HG03025 (cell line): Measurements from ENCODE around the gene SEMA4F.
"Not testable (repeated sequence)": the region's sequence is repeated elsewhere in the genome, so short reads cannot be mapped to it uniquely, and the experiment has no call there.

ENCODE experiments used
- ATAC-seq: cut with Tn5 transposase; IDR thresholded peaks from one replicate; pipeline ENCODE4 v1.9.1; 2021; ENCODE audit warnings: mild to moderate bottlenecking, moderate library complexity; ENCODE audit not compliant: unreplicated experiment, low FRiP score

The SEMA4F gene, protein sequence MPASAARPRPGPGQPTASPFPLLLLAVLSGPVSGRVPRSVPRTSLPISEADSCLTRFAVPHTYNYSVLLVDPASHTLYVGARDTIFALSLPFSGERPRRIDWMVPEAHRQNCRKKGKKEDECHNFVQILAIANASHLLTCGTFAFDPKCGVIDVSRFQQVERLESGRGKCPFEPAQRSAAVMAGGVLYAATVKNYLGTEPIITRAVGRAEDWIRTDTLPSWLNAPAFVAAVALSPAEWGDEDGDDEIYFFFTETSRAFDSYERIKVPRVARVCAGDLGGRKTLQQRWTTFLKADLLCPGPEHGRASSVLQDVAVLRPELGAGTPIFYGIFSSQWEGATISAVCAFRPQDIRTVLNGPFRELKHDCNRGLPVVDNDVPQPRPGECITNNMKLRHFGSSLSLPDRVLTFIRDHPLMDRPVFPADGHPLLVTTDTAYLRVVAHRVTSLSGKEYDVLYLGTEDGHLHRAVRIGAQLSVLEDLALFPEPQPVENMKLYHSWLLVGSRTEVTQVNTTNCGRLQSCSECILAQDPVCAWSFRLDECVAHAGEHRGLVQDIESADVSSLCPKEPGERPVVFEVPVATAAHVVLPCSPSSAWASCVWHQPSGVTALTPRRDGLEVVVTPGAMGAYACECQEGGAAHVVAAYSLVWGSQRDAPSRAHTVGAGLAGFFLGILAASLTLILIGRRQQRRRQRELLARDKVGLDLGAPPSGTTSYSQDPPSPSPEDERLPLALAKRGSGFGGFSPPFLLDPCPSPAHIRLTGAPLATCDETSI

DNA sequence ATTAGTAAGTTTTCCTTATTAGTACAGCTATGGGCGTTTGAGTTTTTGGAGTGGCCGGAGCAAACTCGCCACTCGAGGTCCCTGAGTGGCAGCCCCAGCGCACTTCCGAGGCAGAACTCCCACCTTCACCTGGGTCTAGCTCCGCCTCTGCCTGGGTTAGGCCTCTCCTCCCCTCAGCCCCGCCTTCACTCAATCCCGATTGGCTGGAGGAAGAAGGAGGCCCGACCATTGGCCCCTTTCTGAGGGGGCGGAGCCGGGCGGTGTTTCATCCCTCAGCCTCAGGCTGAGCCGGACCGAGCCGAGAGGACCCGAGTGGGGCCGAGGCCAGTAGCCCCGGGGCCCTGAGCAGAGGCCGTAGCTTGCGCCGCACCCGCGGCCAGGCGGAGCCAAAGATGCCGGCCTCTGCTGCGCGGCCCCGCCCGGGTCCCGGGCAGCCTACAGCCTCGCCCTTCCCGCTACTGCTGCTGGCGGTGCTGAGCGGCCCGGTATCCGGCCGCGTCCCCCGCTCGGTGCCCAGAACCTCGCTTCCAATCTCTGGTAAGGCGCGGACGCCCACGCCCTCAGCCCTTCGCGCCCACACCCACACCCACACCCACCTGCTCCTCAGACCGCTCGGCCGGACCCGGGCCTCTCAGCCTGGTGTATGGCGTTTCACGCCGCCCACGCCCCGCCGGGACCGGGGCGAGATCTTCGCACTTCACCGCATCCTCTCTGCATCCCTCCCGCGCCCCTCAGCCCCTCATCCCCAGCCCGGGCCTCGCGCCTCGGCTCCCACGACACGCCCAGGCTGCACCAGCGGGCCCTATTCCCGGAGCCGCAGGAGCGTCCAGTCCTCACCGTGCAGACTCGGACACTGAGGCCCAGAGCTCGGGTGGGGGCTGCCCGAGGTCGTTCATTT, at the start of gene SEMA4F:
TSS of gene SEMA4F (plus strand) at position 263 of the 898 bp plus-strand sequence. CDS start at position 393, 130 bp downstream.
- ATAC-seq = peak; percentile 98

DNA sequence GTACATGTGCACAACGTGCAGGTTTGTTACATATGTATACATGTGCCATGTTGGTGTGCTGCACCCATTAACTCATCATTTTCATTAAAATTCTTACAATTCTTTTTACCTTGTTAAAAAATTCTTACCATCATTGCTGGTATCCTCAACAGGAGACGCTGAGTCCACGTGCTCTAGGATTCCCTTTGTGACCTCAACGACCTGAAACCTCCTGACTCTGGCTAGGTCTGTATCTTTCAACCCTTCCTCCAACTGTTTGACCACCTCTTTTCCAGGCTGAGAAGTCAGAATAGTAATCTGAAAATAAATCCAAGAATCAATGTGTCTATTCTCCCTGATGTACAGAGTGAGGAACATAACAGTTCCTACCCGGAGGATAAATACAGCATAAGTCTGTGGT, 47.1 kb upstream of the SEMA4F start:
- no peak for ATAC-seq

DNA sequence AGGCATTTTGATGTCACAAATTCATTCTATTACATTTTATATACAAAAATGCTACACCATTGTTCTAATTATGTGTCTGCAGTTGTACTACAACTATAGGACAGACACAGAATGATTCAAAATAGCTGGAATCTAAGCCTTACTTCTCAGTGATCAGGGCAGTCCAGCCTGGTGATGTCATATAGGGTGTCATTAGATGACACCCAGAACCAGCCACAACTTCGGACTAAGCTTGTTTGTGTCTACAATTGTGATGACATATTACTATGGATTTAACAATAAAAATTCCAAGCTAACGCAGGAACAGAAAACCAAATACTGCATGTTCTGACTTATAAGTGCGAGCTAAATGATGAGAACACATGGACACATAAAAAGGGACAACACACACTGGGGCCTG, 36.9 kb upstream of the SEMA4F start:
- no peak for ATAC-seq

DNA sequence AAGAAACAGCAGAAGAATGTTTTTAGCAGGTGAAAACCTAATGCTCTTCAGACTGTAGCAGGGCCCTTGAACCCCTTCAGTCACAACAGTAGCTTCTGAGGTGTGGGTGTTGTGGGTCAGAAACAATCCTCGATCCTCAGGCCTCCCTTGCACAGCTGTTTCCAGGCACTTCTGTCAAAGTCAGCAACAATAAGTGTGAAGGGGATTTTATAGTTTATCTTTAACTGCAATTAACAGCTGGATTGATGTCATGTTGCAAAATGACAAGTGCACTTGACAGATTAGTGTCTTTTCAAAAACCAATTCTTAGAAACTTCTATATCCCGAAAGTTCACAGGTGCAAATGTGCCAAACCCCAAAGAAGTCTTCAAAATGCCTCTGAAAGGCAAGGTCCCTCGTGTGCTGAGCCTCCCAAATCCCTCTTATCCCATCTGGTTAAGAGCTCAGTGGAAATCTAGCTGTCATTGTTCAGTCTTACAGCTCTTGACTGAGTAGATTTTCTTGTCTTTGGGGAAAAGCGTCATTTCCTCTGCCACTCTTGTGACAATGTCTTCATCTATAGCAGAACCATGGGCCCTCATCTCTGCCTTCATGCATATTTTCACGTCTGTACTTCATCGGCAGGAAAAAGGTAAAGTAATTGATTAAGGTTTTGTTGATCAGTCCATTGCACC, 35.5 kb upstream of the SEMA4F start:
- no peak for ATAC-seq

DNA sequence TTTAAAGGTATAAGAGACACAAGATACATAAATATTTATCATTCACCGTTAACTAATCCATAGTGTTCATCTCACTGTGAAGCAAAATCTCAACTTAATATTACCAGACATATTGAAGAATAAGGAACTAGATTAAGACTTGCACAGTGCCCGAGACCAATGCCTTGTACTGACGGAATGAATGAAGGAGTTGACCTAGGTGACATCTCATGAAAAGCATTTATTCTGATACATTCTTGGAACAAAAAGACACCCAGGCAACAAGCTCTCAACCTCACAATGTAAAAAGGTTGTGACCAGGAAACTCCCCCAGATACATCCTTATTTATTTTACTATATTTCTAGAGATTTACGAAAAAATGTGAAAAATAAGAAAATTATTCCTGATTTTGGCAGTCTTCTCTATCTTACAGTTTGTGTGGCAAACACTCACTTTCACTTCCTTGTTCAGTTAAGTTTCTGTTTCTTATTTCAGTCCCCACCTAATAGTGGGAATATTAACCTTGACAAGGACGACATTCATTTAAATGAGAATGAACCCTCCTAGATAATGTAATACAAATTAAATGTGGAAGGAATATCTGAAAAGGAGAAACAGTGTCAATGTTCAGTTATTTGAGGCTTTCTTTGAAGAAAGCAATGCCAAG, 34.3 kb upstream of the SEMA4F start:
- no peak for ATAC-seq

DNA sequence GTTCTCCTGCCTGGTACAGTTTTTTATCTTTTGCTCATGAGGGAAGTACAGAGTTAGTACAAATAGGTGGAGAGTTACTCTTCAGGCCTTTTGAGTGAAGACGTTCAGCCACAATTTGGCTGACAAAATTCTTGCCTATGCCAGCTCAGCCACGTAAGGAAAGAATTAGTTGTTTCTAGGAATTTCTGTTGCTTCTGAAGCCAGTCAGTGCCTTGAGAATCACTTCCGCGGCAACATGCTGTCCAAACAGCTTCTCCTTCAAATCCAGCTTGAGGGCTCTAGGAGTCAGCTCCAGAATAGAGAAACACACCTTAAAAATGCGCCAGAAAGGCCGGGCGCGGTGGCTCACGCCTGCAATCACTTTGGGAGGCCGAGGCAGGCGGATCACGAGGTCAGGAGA, 33.4 kb upstream of the SEMA4F start:
- no peak for ATAC-seq

DNA sequence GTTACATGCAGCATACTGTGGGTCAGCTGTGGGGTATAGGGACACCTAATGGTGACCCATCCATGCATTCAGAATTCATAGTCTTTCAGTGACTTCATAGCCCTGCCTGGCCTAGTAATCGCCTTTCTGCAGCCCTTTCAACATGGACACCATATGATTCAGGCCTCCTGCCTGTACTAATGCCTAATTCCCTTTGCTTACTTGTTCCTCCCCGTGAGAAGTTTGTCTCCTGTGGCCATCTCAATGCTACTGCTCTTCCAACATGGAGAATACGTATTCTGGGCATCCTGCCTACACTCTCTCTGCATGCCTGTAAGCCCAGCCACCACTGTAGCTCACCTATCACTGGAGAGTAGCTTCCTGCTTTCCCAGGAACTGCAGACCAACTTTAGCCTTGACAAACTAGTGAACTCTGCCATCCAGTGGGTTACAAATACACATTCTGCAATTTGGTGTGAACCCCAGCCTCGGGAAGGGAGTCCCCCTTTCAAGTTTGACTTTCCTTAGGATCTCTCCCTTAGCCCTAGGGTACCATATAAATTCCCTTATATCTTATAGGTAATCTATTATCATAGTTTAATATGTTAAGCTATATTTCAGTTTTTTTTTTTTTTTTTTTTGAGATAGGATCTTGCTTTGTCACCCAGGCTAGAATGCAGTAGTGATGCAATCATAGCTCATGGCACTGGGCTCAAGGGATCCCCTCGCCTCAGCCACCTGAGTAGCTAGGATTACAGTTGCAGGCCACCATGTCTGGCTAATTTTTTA, 28.2 kb upstream of the SEMA4F start:
- no peak for ATAC-seq

DNA sequence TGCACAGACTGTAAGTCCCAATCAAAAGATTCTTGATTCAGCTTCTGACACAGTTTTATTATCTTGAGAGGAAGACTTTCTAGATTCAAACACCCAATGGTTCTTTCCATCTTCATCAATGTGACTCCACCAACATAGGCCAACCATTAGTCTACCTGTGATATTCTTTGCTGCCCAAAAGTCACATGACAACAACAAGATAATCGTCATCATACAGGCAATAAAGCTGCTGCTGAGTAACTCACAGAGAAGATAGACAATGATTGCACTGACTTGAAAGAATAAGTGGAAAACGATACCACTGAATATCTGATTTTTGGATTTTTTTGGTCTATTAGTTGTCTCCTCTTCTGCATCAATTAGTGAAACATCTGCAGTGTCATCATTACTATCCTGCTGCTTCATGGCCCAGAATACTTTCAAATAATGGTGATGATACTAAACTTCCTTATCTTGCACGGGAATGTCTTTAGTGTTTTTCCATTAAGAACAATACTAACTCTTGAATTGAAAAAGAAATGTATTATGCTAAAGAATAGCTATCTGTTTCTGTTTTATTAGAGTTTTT, 25.4 kb upstream of the SEMA4F start:
- no peak for ATAC-seq

DNA sequence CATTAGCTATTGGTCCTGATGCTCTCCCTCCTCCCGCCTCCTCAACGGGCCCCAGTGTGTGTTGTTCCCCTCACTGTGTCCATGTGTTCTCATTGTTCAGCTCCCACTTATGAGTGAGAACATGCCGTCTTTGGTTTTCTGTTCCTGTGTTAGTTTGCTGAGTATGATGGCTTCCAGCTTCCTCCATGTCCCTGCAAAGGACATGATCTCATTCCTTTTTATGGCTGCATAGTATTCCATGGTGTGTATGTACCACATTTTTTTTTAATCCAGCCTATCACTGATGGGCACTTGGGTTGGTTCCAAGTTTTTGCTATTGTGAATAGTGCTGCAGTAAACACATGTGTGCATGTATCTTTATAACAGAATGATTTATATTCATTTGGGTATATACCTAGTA, 23.6 kb upstream of the SEMA4F start:
- ATAC-seq = not testable (repeated sequence)

DNA sequence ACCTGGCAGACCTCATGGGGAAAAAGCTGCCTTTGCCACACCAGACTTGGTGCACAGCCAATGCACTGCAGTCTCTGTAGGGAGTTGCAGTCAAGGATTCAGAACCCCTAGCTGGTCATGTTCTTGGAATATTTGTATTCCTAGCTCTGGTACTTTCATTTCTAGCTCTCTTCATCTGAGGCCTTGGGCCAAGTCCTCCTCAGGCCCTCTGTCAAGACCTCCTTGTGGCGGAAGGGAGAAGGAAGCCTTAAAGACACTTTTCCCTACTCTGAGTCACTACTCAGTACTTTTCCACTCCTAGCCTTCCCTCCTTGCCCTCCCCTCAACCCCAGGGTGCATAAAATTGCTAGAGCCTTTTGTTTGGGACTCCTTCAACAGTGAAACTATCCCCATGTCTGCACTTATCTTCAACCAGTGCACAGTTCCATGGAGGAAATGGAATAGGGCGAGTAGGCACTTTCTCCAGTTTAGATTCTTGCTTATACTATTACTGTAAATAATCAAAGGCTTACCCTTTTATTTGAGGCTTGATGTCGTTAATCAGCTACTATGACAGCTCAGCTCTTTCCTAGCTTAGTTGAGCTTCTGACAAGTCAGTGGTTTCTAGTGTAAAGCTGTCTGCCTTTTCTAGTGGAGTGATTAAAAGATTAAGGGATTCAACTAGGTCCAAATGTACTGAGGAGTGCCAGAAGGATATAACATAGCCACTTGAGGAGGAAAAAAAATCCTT, 21.7 kb upstream of the SEMA4F start:
- ATAC-seq = no peak

DNA sequence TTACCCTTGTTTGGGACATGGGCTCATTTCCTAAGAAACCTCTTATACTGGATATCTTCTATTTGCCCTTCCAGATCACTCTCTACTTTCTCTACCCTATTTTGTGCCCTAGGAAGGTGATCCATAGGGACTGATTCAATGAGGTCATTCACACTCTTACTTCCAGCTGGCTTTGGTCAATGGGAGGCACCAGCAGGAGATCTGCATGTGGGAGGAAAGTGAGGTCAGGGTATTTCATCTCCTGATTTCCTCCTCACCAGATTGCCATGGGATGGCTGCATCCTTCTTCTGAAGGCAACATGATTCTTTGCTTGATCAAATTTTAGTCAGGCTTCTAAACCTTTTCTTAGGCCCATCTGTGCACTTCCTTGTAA, 21.1 kb upstream of the SEMA4F start:
- ATAC-seq = no peak

DNA sequence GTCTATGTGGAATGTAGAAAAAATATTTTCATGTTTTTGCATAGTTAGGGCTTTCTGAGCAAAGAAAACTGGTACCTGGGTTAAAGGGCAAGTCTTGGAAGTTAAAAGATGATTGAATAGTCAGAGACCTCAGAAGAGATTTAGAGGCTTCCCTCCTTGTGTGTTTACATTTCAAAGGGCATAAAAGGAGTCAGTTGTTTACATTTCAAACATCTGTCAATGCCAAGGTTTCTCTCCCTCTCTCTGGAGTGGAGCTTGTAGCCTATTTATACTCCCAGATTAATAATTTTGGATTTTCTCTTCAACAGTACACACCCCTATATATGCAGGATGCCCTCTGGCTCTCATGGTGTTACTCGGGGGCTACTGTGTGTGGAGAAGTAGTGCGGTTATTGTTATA, 14.5 kb upstream of the SEMA4F start:
- no peak for ATAC-seq

DNA sequence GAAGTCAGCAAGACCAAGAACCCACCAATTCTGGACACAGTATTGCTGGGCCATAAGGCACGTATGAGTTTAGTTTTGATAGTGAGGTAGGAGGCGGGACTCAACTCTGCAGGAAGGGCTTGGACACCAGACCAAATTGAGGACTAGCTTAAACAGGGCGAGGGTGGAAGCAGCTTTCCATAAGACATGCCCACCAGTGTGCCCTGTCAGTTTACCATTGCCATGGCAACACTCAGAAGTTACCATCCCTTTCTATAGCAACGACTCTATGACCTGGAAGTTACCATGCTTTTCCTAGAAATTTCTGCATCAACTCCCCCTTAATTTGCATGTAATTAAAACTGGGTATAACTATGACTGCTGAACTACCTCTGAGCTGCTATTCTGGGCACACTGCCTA, 8.7 kb upstream of the SEMA4F start:
- no peak for ATAC-seq

DNA sequence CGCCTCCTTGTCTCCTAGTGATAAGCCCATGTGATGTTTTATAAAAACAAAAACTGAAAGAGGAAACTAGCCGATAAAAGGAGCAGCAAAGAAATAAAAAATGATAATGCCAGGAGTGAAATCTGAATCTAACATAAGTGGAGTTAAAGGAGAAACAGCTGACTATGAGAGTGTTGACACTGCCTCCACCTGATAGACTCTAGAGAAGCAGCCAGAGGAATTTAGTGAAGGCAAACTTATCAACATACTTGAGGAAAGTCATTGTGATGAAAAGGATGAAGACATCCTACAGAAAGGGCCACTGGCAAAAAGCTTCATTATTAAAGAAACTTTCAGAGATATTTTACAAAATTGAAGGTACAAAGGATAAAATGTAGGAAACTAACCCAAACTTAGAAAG, 7.8 kb upstream of the SEMA4F start:
- no peak for ATAC-seq

DNA sequence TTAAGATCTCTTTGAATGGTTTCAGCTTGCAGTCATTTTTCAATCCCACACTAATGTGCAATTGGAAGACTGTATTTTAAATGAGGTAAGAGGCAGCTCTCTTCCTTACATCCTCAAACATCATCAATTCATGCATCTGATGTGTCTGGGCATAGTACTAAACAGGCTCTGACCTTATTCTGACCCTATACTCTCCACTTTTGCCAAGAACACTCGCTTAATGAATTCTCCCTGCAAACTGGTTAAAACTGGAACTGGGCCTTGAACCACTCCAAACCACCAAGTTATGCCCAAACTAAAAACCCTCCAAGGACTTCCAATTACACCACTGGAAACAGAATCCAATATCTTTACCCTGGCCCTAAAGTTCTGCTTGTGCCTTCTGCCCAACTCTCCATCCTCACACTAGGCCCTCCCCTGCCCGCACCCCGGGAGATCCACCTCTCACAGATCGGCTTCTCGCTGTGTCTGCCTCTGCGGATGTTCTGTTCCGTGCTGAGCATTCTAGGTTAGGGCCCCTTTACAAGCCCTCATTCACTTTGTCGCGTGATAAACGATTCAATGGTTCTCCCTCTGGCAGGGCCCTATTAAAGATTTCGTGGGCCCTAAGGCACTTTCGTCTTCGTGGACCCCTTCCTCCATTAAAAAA, 7.1 kb upstream of the SEMA4F start:
- no peak for ATAC-seq

DNA sequence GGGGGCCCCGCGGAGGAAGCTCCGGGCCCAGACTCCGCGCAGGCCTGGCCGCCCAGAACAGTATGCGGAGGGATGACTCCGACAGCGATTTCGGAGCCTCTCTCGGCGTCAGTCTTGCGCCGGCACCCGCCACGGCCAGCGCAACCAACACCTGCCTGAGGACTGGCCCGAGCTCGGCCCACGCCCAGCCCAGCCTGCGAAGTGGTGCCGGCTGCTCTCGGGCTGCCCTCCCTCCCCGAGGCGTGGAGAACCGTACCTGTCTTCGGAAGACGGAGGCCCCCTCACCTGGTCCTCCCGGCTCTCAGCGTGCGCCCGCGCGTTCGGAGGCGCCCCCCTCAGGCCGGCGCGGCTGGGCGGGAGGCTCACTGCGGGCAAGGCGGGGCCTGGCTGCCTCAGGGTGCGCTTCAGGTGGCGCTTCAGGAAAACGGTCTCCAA, 6.0 kb upstream of the SEMA4F start, which contains the start of gene M1AP:
TSS of gene M1AP (minus strand) at position 322 of the 435 bp plus-strand sequence. CDS start 8,055 bp downstream, outside the sequence.
- ATAC-seq = no peak

DNA sequence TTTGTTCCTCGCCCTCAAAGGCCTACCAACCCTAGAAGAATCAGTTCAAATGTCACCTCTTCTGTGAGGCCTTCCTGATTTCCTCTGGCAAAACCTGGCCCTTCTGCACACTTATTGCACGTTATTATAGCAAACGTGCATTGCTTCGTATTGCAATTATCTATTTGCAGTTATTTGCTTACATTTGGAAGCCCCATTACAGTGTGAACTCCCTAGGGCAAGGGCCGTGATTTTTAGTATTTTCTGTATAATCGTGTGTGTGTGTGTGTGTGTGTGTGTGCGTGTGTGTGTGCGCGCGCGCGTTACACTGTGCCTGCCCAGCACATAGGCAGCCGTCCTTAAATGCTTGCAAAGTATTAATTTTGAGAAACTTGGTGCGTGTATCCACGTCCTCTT, 460 bp upstream of the SEMA4F start:
- peak; percentile 25 for ATAC-seq
